Left lobe of liver (tissue), 2 donors: Measurements from ENCODE around the gene MIA2. TPM values are rescaled to one million over a fixed set of nuclear protein-coding genes. Genes with fewer than 3 reads are reported as not detected.
"Not testable (repeated sequence)": the region's sequence is repeated elsewhere in the genome, so short reads cannot be mapped to it uniquely, and the experiment has no call there.

ENCODE experiments used
- ATAC-seq: fragments of 200-7000 bp; cut with Tn5 transposase; one replicate; pipeline ENCODE4 v1.9.1; 2020; ENCODE audit warnings: mild to moderate bottlenecking, moderate library complexity
- DNase-seq: peaks from one replicate; pipeline ENCODE4 v3.0.0-alpha.2; 2020; ENCODE audit warnings: low spot score
- total RNA-seq: library from RNA; stranded (reverse); gene quantifications from one replicate; pipeline ENCODE4 v1.2.1, GENCODE V29; 2021
- donor health status: DM: no; HTN: no; CAD: no; lungs with moderate emphysema.
- donor health status: DM: no; HTN: yes; CAD: no.

The MIA2 gene
- total RNA-seq, 1 donor from 2014 or later, result 83.9 TPM

- peak; percentile 84 for ATAC-seq
These were observed 32.8 kb downstream of the MIA2 start for GRCh38 chr14:39266525-39266870.

GRCh38 chr14:39266871-39267607 lies 33.3 kb downstream of the MIA2 start:
- DNase-seq (peak; percentile 85), ATAC-seq (peak; percentile 87)

More at GRCh38 chr14:39266525-39266870, 32.8 kb downstream of the MIA2 start:
- peak; percentile 94 for DNase-seq

GRCh38 chr14:39267608-39268005 lies 33.9 kb downstream of the MIA2 start:
- ATAC-seq (no peak), DNase-seq (no peak)

DNA sequence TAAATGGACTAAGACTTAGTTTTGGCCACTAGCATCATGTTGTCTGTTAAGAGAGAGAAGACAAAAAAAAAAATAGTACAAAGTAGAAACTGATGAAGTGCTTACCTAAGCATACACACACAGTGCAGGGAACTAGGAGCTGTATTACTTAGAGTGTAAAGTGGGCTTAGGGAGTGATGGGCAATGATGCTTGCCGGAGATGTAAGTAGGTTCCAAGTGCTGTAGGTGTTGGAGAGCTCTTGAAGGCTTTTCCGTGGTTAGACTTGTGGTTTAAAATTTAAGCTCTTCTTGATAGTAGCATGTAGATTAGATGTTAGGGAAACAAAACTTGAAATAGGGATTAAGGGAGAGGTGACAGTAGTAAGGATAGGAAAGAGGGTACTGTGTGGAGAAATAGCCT lies 34.7 kb downstream of the MIA2 start:
- ATAC-seq (no peak), DNase-seq (no peak)

DNA sequence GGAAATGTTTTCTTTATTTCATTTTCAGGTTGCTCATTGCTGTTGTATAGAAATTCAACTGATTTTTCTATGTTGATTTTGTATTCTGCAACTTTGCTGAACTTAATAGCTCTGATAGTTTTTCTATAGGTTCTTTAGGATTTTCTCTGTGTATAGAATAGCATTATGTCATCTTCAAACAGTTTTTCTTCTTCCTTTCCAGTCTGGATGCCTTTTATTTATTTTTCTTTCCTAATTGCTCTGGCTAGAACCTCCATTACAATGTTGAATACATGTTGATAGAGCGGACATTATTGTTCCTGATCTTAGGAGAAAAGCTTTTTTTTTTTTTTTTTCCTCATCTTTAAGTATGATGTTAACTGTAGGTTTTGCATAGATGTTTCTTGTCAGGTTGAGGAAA lies 39.2 kb downstream of the MIA2 start:
- ATAC-seq, result no peak
- no peak for DNase-seq

DNA sequence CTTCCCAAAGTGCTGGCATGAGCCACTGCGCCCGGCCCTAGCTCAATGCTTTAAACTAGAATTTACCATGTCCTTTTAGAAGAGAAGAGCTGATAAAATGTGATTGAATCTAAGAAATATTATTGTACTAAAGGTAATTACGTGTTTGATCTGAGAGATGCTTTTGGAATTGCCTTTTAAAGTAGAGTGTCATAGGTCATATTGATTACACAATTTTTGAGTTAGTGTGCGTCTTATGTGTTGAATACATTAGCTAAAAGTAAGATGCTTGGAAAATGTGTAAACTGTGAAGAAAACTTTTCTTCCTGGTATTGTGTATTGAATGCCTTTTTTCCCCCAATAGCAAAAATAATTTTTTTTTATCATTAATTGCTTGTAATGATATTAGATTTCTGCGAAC lies 41.7 kb downstream of the MIA2 start:
- ATAC-seq (peak; percentile 60), DNase-seq (no peak)

GRCh38 chr14:39276005-39276404 lies 42.3 kb downstream of the MIA2 start:
- ATAC-seq, result peak; percentile 36

GRCh38 chr14:39276579-39277114 lies 42.9 kb downstream of the MIA2 start:
- ATAC-seq, result peak; percentile 62
- no peak for DNase-seq

More at GRCh38 chr14:39276005-39276404, 42.3 kb downstream of the MIA2 start:
- no peak for DNase-seq

GRCh38 chr14:39279515-39279914 lies 45.8 kb downstream of the MIA2 start:
- DNase-seq, result no peak
- ATAC-seq, result no peak

- not testable (repeated sequence) for ATAC-seq, DNase-seq
These were observed 47.0 kb downstream of the MIA2 start for GRCh38 chr14:39280678-39281077.

DNA sequence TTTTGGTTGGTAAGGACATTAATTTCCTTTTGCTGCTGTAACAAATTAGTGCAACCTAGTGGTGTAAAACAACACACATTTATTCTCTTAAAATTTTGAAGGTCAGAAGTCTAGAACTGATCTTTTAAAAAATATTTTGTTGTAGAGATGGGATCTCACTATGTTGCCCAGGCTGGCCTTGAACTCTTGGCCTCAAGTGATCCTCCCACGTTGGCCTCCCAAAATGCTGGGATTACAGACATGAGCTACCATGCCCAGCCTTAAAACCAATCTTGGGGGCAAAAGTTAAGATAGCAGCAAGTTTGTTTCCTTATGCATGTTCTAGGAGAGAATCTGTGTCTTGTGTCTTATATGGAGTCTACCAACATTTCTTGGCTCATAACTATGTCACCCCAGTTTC lies 55.8 kb downstream of the MIA2 start:
- ATAC-seq, result no peak

DNA sequence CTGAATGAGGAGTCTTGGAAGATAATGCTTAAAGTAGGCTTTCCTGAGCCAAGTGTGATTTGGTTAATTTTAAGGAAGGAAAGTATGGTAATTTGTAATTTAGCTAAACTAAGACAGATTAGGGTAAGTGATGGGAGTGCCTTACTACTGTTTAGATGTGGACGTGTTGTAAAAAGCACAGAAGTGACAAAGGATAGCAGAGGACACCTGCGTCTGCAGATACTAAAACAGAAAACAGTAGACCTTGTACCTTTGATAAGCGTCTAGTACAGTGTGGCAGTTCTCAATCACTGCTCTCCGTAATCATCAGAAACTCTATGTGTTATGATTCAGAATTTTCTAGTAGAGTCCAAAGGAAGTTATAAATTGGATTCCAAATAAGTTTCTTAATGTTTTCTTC lies 58.0 kb downstream of the MIA2 start:
- ATAC-seq, result peak; percentile 68
- DNase-seq, result no peak

More for the DNA sequence above, 55.8 kb downstream of the MIA2 start:
- DNase-seq, result no peak

DNA sequence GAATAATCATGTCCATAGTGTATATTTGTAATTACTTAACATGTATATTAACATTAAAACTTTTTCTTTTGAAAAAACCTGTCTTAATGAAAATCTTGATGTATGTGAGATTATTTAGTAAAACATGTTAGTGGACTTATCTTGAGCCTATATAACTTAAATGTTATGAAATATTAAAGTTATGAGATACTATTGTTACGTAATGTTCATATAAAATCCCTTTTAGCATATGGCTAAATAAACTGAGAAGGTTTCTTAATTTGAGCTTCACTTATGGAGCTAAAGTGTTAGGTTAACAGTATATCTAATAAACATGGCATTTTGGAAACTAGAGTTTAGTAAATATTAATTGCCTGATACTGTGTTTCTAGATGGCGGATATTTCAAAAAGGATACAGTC lies 59.9 kb downstream of the MIA2 start:
- ATAC-seq (no peak), DNase-seq (no peak)

- DNase-seq, ATAC-seq: not testable (repeated sequence)
These were observed 66.7 kb downstream of the MIA2 start for GRCh38 chr14:39300389-39300788.

DNA sequence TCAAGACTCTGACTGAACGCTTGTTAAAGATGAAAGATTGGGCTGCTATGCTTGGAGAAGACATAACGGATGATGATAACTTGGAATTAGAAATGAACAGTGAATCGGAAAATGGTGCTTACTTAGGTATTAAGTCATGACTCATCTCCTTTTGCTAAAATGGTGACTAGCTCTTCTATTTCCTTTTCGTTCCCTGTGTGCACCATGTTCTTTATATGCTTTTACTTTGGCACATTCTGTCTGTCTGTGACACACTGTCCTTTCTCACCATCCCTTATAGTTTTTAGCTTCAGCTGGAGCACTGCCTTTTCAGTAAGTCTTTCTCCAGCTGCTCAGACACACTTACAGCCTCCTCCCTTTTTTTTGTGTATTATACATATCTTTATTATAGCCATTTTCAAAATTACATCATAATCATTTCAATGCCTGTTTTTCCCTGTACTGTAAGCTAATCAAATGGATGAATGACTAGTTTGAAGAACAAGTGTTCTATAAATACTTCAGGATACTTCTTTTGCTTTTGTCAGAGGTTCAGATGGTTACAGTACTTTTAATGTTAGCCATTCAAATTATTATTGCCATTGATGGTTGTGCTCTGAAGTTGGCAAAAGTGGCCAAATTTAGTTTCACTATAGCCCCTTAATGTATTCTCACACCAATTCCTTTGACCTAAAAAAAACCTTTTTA lies 68.6 kb downstream of the MIA2 start:
- ATAC-seq (no peak), DNase-seq (no peak)

GRCh38 chr14:39303115-39303514 lies 69.4 kb downstream of the MIA2 start:
- ATAC-seq (no peak), DNase-seq (no peak)

DNA sequence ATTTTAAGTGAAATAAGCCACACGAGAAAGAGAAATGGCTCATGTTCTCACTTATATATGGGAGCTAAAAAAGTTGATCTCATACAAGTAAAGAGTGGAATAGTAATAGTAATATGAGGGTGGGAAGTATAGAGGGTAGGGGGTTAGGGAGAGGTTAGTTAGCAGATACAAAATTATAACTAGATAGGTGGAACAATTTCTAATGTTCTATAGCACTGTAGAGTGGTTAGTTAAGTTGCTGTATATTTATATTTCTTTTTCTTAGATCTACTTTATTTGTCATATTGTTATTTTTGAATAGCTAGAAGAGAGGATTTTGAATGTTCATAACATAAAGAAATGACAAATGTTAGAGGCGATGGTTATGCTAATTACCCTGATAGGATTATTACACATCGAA lies 74.1 kb downstream of the MIA2 start:
- DNase-seq (no peak), ATAC-seq (no peak)

DNA sequence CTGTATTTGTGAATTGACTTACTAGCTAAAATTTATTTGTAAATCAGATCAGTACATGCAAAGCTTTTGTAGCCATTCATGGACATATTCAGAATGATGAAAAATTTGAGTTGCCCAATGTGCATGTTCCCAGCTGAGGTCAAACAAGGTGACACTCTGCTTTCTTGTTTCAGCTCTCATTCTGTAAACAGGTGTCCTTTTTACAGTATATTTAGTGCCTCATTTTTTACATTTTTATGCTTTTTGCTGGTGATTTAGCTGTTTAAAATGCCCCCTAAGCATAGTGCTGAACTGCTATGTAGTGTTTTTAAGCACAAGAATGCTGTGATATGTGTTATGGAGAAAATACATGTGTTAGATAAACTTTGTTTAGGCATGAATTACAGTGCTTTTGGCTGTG lies 76.3 kb downstream of the MIA2 start:
- peak; percentile 38 for ATAC-seq
- DNase-seq, result no peak

DNA sequence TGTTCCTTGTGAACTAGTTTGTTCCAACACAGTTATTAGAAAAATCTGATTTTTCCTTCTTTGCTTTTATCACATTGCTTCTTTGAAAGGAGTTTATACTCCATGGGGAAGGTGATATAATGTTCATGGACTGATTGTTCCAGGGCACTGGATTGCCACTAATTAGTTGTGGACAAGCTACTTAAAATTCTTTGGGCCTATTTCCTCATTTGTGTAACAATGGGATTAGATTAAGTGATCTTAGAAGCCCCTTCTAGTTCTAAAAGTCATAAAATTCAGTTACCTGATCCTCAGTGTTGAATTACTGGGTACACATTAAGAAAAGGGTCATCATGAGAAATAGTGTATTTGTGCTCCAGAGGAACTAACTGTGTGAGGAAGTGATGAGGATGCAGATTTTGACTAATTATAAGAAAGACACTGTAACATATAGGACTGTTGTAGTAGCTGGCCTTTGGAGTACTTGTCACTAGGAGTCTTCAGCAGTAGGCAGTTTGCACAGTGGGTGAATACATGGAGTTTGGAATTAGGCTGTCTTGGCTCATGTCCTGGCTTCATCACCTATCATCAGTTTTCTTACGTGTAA lies 82.2 kb downstream of the MIA2 start:
- DNase-seq, result no peak
- peak; percentile 44 for ATAC-seq

- ATAC-seq (peak; percentile 78), DNase-seq (no peak)
These were observed 83.3 kb downstream of the MIA2 start for GRCh38 chr14:39316830-39317553.

DNA sequence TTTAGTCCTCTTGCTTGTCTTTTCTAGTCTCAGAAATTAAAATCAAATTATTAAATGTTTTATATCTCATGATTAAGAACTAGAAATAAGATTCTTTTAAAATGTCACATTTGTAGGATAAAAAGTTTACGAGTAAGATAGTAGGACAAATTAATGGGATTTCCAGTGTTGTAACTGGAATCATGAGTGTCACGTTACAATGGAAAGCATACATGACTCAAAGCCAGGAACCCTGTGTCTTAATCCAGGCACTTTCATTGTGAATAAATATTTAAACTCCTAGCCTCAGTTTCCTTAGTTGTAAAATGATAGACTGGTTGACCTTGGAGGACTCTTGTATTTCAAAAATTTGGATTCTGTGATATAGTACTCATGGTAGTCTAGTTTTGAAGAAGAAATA lies 84.9 kb downstream of the MIA2 start:
- ATAC-seq, result no peak
- no peak for DNase-seq
